Prostate gland (tissue), 2 donors: ENCODE data around the gene GLIPR2.

Source experiments
- CTCF ChIP-seq, 4 experiments: fragments of 200-600 bp in 2 of 4; fragments of 450-650 bp in 2 of 4; sonication (generic) in 2 of 4; IDR thresholded peaks; 1 replicate in 3 of 4; 2 replicates in 1 of 4; pipeline ENCODE4 v1.5.1; 2016 to 2019; ENCODE audit warnings: antibody characterized with exemption in 4 of 4, mild to moderate bottlenecking in 2 of 4, moderate library complexity in 2 of 4
- POLR2A ChIP-seq: fragments of 450-650 bp; IDR thresholded peaks from one replicate; pipeline ENCODE4 v1.6.1; 2016; ENCODE audit warnings: antibody characterized with exemption, mild to moderate bottlenecking

GRCh38 chr9:36173861-36174260, 37.3 kb downstream of the GLIPR2 start:
- TF ChIP-seq POLR2A (no peak), CTCF (IDR thresholded peaks at IDR 0.05) (no peak)
